T47D (cell line): ENCODE results near the gene EXOC3.

Source experiments
- DNase-seq, 2 experiments: peaks; one replicate each; pipeline versions ENCODE4 v3.0.0 to v3.0.0-alpha.2; 2011 to 2012; ENCODE audit warnings: low read depth in 1 of 2, low spot score in 1 of 2
- JUND ChIP-seq: IDR thresholded peaks from 2 replicates; pipeline ENCODE4 v1.6.1; 2012; ENCODE audit warnings: low read depth
- in situ Hi-C: cut with HindIII; loops from 2 replicates; pipeline ENCODE4 v1.10.0; 2016; ENCODE audit warnings: low sequenced_read_pairs, low pct_unique_long_range_greater_than_20kb

EXOC3 gene

DNA sequence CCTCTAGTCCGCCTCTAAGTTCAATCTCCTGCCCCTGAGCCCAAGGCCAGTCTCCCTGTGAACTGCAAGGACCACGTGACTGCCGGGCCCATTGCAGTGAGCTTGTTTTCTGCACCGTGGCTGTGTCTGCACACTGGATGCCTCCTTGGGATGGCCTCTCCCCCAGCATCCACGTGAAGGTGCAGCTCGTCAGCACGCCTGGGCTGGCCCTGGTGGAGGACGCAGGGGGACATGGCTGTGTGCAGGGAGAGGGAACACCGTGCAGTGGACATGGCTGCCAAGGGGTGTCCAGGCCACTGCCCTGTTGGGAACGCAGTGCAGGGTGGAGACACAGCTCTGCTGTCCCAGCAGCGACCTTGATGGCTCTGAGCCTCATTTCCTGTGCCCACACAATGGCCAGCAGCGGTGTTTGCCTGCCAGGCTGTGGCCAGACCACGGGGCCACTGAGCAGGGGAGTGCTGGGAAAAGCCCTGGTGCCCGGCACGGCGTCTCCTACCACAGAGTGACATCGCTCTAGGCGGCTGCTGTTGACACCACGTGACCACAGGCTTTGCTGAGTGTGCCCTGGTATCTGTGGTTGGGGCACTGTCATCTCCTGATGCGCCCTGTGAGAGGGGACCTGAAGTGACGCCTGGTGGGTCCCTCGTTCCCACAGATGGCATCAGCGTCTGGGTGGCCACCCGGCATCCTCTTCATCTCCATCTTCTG is 26.9 kb upstream of the EXOC3 start:
- no peak for DNase-seq
- no peak for TF ChIP-seq JUND

DNA sequence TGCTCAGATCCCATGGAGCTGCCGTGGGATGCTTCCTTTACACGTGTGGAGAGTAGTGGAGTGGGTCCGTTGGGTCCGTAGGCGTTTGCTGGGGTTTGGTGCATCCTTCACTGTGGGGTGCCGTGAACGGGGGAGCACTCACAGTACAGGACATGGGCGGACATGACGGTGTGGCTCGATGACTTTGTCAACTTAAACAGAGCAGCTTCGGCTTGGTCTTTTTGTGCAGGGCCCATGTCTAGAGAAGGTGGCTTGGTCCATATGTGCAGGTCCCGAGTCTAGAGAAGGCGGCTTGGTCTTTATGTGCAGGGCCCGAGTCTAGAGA is 26.4 kb upstream of the EXOC3 start:
- DNase-seq, result no peak
- no peak for TF ChIP-seq JUND
- in situ Hi-C loops, result no loop called here

More for the DNA sequence above, 26.9 kb upstream of the EXOC3 start:
- in situ Hi-C loops, result no loop called here

GRCh38 chr5:417301-418161 is 25.4 kb upstream of the EXOC3 start:
- in situ Hi-C loops, result no loop called here
- no peak for TF ChIP-seq JUND
- no peak for DNase-seq

DNA sequence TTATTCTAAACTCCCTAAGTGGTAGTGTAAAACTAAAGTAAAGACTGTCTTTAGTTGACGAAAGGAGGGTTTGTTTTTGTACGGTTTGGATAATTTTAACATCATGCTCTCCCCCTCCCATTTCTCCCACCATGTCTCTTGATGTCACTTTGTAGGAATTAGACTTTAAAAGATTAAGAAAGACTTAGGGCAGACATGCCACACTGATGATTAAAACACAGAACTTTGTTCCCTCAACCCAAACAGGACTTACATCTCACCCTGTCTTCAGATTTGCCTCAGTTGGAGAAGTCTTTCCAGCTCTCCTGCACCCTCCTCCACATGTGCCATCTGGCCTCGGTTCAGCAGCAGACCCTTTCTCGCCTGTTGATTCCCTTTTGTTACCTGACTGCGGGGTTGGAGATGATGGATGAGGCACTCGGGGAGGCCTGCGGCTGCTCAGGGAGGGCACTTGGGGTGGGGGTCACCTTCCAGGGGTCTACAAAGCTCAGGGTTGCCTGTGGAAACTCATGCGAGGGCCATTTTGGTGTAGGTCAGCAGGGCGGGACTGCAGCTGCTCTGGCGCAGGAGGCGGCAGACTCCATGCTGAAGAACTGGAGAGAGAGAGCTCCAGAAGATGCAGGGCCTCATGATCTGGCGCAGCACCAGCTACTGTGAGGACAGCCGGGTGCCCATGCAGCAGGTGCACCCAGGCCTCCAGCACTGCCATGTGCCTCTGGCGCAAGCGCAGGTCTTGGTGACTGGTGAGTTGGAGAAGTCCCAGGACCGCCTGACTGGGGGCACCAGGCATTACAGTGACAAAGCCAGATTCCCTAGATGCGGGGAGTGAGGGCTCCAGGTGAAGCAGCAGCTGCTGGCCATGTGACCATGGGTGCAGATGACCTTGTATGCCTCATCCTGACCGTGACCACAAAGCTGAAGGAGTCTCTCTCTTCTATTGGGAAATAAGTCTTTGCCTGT is 24.5 kb upstream of the EXOC3 start:
- in situ Hi-C loops, result no loop called here
- no peak for DNase-seq
- no peak for TF ChIP-seq JUND

DNA sequence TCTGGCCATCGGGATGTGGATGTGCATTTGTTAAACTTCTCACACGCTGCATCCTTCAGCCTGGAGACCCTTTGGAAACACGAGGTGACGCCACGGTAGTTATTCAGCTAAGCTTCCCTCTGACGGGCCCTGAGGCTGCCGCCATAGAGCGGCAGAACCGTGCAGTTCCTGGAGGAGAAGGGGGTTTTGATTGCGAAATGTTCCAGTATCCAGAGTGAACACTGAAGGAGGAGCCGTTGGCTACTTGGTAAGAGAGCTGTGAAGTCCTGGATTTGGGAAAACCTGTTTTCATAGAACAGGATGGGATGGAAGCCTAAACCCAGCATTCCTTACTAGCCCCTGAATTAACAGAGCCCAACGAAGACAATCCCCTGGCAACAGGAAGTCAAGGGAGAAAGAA is 23.0 kb upstream of the EXOC3 start:
- TF ChIP-seq JUND, result no peak
- in situ Hi-C loops, result no loop called here
- no peak for DNase-seq

DNA sequence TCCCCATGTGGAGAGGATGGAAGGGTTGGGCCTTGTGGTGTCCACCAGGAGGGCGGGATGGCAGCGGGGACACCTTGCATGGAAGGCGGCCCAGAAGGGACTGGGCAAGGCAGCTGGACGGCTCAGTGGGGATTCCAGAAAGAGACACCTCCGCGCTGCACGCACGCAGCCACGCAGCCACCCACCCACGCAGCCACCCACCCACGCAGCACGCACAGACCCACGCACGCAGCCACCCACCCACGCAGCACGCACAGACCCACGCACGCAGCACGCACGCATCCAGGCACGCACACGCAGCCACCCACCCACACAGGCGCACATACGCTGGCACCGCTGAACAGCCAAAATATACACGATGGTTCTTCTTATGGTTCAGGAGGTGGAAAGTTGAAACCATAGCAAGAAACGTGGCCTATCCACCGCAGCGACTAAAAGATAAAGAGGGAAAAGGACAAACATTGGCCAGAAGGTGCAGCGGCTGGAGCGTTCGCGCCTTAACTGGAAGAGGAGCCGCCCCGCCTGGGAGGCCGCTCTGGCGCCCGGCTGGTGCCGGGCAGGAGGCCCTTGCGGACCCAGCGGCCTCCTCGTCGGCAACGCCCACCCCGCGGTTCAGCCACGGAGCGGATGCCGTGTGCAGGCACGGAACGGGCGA is 22.2 kb upstream of the EXOC3 start:
- in situ Hi-C loops, result no loop called here
- TF ChIP-seq JUND, result no peak
- no peak for DNase-seq

DNA sequence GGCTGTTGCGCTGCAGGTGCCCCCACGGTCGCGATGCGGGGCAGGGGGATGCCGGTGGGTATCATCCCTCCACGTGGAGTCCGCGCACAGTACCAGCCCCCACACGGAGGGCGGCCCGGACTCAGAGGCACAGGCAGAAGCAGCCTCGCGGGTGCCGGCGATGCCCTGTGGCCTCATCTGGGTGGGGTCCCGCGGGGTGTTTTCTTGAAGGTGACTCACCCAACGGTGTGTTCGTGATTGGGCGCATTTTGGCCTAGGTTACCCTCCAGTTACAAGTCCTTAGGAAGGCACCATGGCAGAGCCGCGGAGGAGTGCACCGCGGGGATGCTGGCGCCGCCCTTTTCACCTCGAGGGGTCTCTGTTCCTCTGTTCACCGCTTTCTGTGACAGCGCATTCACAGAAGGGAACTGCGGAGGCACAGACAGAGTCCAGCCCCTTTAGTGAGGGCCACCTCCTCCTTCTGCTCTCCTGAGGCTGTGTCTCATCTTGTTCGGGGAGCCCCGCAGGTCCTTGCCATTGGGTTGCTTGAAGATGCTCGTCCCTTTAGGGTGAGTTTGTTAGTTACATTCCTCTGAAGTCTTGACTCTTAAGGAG is 21.6 kb upstream of the EXOC3 start:
- no peak for DNase-seq
- TF ChIP-seq JUND, result no peak
- in situ Hi-C loops, result no loop called here

- DNase-seq, result no peak
- TF ChIP-seq JUND, result no peak
- in situ Hi-C loops, result no loop called here
Observed at GRCh38 chr5:421901-422300, 21.1 kb upstream of the EXOC3 start.

- in situ Hi-C loops, result no loop called here
- no peak for TF ChIP-seq JUND
- no peak for DNase-seq
Observed at GRCh38 chr5:422323-423232, 20.4 kb upstream of the EXOC3 start.

GRCh38 chr5:423233-423565 is 19.8 kb upstream of the EXOC3 start:
- TF ChIP-seq JUND, result no peak
- in situ Hi-C loops, result no loop called here
- DNase-seq, result no peak

- in situ Hi-C loops, result no loop called here
- no peak for TF ChIP-seq JUND
- DNase-seq, result no peak
Observed at GRCh38 chr5:423626-424261, 19.2 kb upstream of the EXOC3 start.
